HG03439 (cell line): ENCODE measurements around the gene DNAJC16.

Source experiments
- ATAC-seq: cut with Tn5 transposase; IDR thresholded peaks from one replicate; pipeline ENCODE4 v1.9.1; 2021; ENCODE audit warnings: mild to moderate bottlenecking, moderate library complexity; ENCODE audit not compliant: unreplicated experiment

The DNAJC16 gene

DNA sequence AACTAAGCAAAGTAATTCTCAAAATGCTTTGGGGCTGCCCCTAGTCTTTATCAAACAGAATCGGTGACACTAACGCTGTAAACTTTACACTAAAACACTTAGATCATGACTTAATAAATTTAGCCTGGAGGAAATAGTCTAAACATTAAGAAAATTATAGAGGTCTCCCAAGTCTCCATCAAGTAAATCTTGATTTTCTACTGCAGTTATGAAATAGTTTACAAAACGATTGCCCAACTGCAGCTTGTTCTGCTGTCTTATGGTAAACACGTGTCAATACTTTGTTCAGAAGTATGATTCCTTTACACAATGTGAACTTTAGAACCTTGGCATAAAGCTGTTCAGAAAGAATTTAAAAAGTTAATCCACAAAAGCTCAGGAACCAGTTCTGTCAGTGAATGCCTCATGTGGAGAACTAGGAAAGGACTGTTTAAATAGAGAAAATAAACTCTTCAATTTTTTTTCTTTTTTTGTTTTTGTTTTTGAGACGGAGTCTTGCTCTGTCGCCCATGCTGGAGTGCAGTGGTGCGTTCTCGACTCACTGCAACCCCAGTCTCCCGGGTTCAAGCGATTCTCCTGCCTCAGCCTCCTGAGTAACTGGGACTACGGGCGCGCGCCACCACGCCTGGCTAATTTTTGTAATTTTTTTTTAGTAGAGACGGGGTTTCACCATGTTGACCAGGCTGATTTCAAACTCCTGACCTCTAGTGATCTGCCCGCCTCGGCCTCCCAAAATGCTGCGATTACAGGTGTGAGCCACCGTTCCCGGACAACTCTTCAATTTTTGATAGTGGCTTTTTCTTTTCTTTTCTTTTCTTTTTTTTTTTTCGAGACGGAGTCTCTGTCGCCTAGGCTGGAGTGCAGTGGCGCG is 92.2 kb downstream of the DNAJC16 start:
- no peak for ATAC-seq

DNA sequence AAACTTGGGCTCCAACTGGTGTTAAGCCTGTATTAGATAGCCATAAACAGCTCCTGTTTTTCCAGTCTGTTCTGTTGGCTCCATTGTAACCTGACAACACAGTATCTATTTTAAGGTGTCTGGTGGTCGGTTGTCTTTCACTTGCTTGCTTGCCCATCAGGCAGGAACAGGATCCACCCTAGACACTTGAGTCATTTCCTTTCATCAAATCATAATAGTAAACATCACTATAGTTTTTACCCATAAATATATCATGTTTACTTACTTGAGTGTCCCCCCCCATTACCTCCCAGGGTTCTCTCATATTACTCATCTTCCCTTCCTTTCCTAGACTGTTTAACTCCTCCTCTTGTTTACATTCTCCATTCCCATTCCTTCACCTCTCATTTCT is 93.5 kb downstream of the DNAJC16 start:
- no peak for ATAC-seq

DNA sequence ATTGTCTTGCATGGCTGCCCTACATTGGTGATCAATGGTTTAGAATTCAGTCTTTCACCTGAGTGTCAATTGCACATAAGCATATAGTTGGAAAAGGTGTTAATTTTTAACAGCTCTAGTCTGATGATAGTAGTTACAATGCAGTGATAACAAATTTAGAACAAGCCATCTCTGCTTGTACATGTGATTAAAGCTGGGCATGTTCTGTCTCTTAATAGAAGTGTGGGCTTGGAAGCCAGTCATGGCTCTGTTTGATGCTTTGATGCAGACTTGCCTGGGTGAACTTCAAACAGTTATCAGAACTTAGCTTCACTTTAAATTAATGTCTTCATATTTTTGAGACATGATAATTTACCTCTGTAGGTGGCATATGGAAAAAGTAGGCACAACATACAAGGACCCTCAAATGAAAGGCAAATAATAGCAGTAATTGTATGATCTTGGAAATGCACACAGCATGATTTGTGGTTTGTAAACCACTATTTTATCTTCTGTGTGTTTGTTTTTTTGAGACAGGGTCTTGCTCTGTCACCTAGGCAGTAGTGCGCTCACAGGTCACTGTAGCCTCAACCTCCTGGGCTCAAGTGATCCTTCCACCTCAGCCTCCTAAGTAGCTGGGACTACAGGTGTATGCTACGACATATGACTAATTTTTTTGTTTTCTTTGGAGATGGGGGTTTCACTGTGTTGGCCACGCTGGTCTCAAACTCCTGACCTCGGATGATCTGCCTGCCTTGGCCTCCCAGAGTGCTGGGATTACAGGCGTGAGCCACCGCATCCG is 94.4 kb downstream of the DNAJC16 start:
- no peak for ATAC-seq

DNA sequence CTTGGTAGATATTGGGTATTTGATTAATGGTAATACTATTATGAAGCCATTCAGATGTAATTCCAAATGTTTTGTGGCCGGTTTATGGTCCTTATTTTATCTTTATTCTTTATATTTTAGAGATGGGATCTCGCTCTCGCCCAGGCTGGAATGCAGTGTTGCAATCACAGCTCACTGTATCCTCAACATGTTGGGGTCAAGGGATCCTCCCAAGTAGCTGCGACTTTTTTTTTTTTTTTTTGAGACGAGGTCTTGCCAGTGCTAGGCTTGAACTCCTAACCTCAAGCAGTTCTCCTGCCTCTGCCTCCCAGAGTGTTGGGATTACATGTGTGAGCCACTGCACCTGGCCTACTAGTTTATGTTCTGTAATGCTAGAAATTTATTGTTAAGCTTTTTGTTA is 95.3 kb downstream of the DNAJC16 start:
- ATAC-seq: no peak

DNA sequence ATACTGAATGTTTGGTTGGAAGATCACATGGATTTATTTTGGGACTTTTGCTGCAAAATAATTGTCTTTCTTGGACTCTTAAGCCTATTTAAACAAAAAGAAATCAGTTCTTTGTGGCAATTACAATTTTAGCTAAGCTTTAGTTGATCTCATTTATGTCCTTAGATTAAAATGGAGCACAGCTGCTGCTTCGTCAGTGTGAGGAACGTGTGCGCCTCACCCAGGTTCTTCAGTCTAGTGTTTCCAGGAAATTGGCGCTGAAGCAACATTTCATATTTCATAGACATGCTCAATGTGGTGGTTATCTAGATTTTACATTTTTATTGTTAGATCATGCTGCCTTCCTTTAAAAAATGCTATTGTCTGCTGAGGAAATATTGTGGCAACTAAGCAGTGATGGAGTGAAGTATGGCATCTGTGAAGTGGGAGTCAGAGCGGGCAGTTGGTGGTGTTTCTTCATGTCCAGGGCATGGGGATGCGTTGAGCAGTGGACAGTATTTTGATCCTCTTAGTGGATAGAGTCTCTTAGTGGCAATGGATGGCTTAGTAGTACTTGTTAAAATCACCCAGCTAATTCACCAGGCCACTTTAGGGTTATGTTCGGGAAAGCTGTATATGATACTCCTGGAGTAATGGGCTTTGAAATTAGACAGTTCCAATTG is 96.2 kb downstream of the DNAJC16 start:
- ATAC-seq: no peak

DNA sequence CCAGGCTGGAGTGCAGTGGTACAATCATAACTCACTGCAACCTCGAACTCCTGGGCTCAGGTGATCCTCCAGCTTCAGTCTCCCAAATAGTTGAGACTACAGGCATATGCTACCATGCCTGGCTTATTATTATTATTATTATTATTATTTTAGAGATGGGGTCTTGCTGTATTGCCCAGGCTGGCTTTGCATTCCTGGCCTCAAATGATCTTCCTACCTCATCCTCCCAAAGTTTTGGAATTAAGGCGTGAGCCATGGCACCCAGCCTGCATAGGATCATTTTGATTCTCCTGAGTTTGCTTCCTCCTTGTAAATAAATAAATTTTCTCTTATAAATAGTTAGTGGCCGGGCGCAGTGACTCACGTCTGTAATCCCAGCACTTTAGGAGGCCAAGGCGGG is 96.8 kb downstream of the DNAJC16 start:
- ATAC-seq: no peak

DNA sequence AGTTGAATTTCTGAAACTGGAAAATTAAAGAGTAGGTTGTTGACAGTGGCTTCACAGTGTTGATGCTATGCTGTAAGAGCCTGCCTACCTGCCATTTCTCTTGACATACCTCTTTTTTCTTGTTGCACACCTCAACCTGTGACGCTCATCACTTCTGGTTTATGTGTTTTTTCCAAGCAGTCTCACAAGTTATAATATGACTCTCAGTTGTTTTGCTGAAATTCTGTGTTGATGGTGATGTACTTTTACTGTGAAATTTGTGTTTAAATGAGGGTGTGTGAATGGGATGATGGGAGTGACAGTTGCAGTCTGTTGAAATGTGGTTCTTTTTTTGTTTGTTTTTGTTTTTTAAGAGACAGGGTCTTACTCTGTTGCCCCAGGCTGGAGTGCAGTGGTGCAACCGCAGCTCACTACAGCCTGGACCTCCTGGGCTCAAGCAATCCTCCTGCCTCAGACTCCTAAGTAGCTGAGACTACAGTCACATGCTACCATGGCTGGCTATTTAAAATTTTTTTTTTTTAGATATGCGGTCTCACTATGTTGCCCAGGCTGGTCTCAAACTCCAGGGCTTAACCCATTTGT is 97.6 kb downstream of the DNAJC16 start:
- no peak for ATAC-seq

DNA sequence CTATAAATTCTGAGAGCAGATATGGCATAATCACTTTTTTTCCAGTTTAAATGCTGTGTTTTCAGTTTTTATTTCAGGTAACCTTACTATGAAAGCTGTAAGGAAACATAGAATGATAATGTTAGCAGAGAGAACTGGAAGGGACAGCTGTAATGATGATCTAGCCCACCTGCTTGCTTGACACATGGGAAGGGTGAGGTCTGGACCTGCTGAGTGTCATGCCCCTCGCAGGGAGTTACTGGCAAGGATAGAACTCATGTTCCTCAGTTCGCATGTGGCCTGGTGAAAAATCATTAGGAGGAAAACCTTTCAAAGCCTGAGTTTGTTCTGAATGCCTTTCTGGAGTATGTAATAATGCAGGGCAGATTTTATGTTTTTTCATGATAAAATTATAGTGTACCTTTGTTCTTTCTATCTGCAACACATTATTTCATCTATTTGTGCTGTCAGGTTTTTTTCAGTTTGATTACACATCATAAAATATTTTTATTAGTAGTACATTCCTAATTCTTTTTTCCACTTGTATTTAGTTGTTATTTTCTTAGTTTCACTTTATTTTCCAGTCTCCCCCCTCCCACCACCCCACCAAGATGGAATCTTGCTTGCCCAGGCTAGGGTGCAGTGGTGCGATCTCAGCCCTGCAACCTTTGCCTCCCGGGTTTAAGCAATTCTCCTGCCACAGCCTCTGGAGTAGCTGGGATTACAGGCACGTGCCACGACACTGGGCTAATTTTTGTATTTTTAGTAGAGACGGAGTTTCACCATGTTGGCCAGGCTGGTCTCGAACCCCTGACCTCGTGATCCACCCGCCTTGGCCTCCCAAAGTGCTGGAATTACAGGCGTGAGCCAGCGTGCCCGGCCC is 98.6 kb downstream of the DNAJC16 start:
- ATAC-seq: no peak
